C4-2B (cell line): ENCODE results near the gene PARL.
A peak's percentile ranks its signal among the peaks of the same experiment; 100 is the strongest.

Experiments
- H3K27ac ChIP-seq: fragments of 450-650 bp; 2 replicates; pipeline ENCODE4 v1.5.1; 2017
- CTCF ChIP-seq: fragments of 450-650 bp; conservative IDR thresholded peaks from 2 replicates; pipeline ENCODE4 v1.5.1; 2017; ENCODE audit warnings: mild to moderate bottlenecking
- ZFX ChIP-seq: fragments of 450-650 bp; IDR thresholded peaks from 2 replicates; pipeline ENCODE4 v1.6.1; 2017

The PARL gene

GRCh38 chr3:183824761-183825455 is 59.8 kb downstream of the PARL start:
- H3K27ac ChIP-seq: peak overlapping the region; percentile 17; the same call in 1 of the 2 replicates
- no peak for TF ChIP-seq ZFX
- TF ChIP-seq CTCF: no peak

- no peak overlapping the region for H3K27ac ChIP-seq
- TF ChIP-seq CTCF: no peak
- TF ChIP-seq ZFX: no peak
These were observed 60.7 kb downstream of the PARL start for GRCh38 chr3:183823963-183824362.

- no peak for TF ChIP-seq CTCF
- TF ChIP-seq ZFX: no peak
These were observed 62.0 kb downstream of the PARL start for GRCh38 chr3:183822631-183823030.

GRCh38 chr3:183819831-183820230 is 64.8 kb downstream of the PARL start:
- H3K27ac ChIP-seq: no peak overlapping the region
- TF ChIP-seq CTCF (no peak), ZFX (no peak)

More at GRCh38 chr3:183822631-183823030, 62.0 kb downstream of the PARL start:
- no peak overlapping the region for H3K27ac ChIP-seq

GRCh38 chr3:183818706-183819624 is 65.7 kb downstream of the PARL start:
- TF ChIP-seq ZFX (no peak), CTCF (no peak)
- H3K27ac ChIP-seq: no peak overlapping the region

- H3K27ac ChIP-seq: no peak overlapping the region
- no peak for TF ChIP-seq CTCF
- TF ChIP-seq ZFX: no peak
These were observed 66.5 kb downstream of the PARL start for GRCh38 chr3:183818041-183818620.

GRCh38 chr3:183817639-183818038 is 67.0 kb downstream of the PARL start:
- TF ChIP-seq ZFX: no peak
- TF ChIP-seq CTCF: no peak
- H3K27ac ChIP-seq: no peak overlapping the region
